GM12872 (cell line): ENCODE measurements around the gene MEGF6.

Source experiments
- TF ChIP-seq, protein P1 (sequence below): IDR thresholded peaks from 3 replicates; pipeline ENCODE4 v1.5.1; 2011; ENCODE audit warnings: low read depth, mild to moderate bottlenecking, low read length, moderate library complexity; ENCODE audit not compliant: insufficient read depth

MEGF6 gene

DNA sequence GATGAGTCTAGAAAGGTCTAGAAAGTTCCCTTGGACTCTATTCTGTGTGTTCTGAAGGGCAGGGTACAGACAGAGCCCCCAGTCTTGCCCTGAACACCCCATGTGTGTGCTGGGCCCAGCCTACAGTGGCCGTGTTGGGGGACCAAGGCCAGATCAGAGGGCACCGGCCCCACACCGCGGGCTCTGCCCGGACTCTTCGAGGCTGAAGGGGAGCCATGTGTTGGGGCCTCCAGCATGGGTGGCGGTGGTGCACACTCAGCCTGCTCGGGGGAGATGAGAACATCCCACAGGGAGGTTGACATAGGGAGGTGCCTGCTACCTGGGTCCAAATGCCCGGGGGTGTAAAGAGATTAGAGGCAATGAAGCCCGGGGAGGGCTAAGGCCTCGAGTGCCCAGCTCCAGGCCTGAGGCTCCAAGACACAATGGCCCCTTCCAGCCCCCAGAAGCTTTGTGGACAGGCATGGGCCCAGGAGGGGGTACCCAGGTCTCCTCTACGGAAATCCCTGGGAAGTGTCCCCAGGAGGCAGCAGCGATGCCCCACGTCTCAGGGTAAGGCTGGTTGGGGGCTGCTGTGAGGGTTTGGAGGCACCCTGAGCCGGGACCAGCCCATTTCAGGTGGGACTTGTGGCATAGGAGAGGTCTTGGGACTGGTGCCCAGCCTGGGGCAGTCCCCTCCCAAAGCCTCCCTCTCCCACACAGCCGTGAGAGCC lies 144.8 kb downstream of the MEGF6 start:
- TF ChIP-seq, protein P1, sequence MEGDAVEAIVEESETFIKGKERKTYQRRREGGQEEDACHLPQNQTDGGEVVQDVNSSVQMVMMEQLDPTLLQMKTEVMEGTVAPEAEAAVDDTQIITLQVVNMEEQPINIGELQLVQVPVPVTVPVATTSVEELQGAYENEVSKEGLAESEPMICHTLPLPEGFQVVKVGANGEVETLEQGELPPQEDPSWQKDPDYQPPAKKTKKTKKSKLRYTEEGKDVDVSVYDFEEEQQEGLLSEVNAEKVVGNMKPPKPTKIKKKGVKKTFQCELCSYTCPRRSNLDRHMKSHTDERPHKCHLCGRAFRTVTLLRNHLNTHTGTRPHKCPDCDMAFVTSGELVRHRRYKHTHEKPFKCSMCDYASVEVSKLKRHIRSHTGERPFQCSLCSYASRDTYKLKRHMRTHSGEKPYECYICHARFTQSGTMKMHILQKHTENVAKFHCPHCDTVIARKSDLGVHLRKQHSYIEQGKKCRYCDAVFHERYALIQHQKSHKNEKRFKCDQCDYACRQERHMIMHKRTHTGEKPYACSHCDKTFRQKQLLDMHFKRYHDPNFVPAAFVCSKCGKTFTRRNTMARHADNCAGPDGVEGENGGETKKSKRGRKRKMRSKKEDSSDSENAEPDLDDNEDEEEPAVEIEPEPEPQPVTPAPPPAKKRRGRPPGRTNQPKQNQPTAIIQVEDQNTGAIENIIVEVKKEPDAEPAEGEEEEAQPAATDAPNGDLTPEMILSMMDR, result no peak

DNA sequence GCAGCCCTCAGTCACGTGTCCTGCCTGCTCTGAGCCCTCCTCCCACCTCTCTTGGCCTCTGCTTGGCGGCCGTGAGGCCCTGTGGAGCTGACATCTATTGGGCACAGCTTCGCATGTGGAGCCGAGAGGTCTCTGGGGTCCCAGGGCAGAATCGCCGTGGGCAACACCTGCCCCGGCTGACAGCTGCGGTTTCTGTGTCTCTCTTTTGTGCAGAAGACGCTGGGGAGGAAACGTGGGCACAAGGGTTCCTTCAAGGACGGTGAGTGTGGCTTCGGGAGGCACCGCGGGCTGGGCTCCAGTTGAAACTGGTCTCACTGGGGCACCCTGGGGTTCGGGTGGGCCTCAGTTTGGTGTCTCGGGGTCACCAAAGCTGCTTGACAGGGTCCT lies 145.4 kb downstream of the MEGF6 start:
- TF ChIP-seq, protein P1, result no peak

DNA sequence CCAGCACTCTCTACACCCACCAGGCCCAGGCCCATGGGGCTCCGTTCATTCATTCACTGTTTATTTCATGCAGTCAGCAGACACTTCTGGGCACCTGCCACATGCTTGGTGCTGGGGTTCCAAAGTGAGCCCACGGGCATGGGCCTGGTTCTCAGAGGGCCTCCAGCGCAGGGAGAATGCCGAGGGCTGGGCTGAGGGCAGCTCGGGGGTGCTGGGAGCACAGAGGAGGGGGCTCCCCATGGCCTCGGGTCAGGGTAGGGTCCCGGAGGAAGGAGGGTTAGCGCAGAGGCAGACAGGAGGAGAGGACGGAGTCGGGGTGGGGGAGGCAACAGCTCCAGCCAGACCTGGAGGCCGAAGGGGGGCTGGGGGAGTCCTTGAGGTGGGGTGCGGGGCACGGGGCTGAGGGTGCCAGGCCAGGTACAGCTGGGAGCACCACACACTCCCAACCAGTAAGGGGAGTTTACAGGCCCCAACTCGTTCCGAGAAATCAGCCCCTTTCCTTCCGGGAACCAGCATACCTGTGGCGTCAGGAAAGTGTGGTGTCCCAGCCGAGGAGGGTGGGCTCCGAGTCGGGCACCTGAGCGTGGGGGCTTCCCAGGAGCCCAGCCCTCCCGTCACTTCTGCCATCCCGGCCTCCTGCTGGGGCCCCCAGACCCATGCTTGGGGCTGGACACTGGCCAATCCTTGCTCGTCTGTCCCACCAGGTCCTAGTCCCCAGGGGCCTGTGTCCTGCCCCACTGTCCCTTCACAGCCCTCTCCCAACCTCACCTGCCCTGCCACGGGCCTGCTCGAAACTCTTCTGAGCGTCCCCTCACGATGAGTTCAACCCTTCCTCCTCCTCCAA lies 146.0 kb downstream of the MEGF6 start:
- TF ChIP-seq, protein P1, result no peak

DNA sequence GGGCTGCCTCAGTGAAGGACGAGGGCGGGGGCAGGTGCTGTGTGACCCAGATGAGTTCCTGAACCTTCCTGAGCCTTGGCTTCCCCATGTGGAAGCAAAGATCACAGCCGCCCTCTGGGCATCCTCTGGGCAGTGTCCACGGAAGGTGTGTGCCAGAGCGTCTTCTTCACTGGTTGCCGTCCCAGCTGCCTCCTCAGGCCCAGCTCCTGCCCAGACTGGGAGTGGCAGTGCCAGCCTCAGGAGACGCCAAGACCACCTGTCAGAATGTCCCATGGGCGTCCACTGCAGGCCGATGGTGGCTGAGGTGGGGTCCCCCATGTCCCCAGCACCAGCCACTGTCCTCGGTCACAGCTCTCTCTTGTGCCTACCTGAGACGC lies 146.7 kb downstream of the MEGF6 start:
- TF ChIP-seq, protein P1, result no peak

DNA sequence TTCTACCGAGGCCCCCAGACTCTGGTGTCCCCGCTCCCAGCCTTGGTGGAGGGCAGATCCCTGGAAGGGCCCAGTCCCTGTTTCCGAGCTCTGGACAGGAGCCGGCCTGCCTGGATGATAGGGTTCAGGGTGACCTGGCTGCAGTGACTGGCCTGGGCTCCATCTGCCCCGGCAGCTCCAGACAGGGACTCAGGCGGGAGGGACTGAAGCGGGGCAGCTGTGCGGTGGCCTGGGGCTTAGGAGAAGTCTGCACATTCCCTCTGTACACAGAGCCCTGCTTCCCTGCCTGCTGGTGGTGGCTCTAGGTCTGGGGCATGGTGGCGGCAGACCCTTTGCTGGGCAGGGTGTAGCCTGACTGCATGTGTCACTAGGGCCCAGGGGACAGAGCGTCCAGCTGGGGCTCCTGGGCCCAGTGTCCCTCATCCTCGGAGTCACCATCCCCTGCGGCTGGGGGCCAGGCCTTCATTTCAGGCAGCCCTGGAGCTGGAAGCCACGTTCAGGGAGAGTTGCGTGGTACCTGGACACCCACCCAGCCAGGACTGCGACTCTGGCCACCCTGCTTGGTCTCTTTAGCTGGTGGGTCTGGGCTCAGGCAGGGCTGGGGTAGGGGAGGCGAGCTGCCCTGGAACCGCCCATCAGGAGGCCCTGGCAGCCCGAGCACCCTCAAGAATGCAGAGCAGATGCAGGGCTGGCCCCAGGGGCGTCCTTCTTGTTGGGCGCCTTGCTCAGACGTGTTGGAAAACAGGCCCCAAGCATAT lies 147.2 kb downstream of the MEGF6 start:
- TF ChIP-seq, protein P1, result no peak

DNA sequence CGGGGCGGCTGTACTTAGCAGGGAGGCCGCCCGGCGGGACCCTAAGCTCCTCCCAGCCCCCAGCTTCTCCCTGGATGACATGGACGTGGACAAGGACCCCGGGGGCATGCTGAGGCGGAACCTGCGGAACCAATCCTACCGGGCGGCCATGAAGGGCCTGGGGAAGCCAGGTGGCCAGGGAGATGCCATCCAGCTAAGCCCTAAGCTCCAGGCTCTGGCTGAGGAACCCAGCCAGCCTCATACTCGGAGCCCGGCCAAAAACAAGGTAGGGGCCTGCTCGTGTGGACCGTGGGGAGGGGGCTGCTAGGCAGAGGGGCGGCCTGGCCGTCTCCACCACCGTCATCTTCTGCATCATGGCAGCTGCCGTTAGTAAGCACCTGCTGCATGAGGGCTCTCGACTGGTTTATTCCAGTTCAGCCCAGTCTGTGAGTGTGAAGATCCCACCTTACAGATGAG lies 147.9 kb downstream of the MEGF6 start:
- TF ChIP-seq, protein P1, result no peak

DNA sequence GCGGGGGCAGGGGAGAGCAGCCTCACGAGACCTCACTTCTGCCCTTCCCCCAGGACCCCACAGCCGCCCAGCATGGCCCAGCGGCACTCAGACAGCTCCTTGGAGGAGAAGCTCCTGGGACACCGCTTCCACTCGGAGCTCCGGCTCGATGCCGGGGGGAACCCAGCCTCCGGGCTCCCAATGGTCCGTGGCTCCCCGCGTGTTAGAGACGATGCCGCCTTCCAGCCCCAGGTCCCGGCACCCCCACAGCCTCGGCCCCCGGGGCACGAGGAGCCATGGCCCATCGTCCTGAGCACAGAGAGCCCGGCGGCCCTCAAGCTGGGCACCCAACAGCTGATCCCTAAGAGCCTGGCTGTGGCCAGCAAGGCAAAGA lies 148.3 kb downstream of the MEGF6 start:
- TF ChIP-seq, protein P1, result no peak
